Thyroid gland (tissue), 4 donors: Measurements from ENCODE around the gene NR3C2. TPM values are rescaled to one million over a fixed set of nuclear protein-coding genes. Genes with fewer than 3 reads are reported as not detected.

Experiments
- DNase-seq, 2 donors: peaks; one replicate each; pipeline ENCODE4 v3.0.0-alpha.2; 2019
- H3K27ac ChIP-seq, 3 donors: fragments of 200-600 bp; sonication (generic); 1 replicate in 2 of 3; 2 replicates in 1 of 3; pipeline ENCODE4 v1.5.1; 2016 to 2019; ENCODE audit warnings: mild to moderate bottlenecking in 1 of 3, moderate library complexity in 1 of 3
- H3K27me3 ChIP-seq: fragments of 200-600 bp; sonication (generic); one replicate; pipeline ENCODE4 v1.5.1; 2019
- H3K36me3 ChIP-seq, 2 donors: fragments of 200-600 bp; sonication (generic); one replicate each; pipeline ENCODE4 v1.5.1; 2016 to 2019
- H3K4me1 ChIP-seq, 2 donors: fragments of 200-600 bp; sonication (generic); one replicate each; pipeline ENCODE4 v1.5.1; 2017 to 2019
- H3K4me3 ChIP-seq, 3 donors: fragments of 200-600 bp; sonication (generic); replicated peaks in 1 of 3; 1 replicate in 2 of 3; 2 replicates in 1 of 3; pipeline ENCODE4 v1.5.1; 2016; ENCODE audit warnings: mild to moderate bottlenecking in 1 of 3
- H3K9me3 ChIP-seq: fragments of 200-600 bp; sonication (generic); one replicate; pipeline ENCODE4 v1.5.1; 2017
- CTCF ChIP-seq, 6 experiments: fragments of 200-600 bp in 3 of 6; fragments of 450-650 bp in 3 of 6; sonication (generic) in 3 of 6; IDR thresholded peaks; one replicate each; pipeline ENCODE4 v1.5.1; 2016 to 2019; ENCODE audit warnings: antibody characterized with exemption in 6 of 6, mild to moderate bottlenecking in 2 of 6, inconsistent platforms in 1 of 6, moderate library complexity in 1 of 6
- POLR2A ChIP-seq, 2 donors: fragments of 450-650 bp; IDR thresholded peaks; one replicate each; pipeline ENCODE4 v1.6.1; 2017; ENCODE audit warnings: antibody characterized with exemption in 2 of 2, mild to moderate bottlenecking in 2 of 2, moderate library complexity in 1 of 2
- WGBS, 2 donors: methylation state at CpG; one replicate each; pipeline ENCODE4 v1.1.5; 2017; 5-methylcytosine and 5-hydroxymethylcytosine counted together
- intact Hi-C: fragments of 100-400 bp; cut with DNase I; formaldehyde crosslinking; loops from one replicate; pipeline ENCODE4 v1.15.1; 2023
- total RNA-seq, 4 donors: library from RNA; depleted of rRNA; stranded (reverse); fragments of >200 nt; gene quantifications; one replicate each; pipeline ENCODE4 v1.2.3, GENCODE V29; 2016

NR3C2 gene
- total RNA-seq, 4 donors from 2014 or later: 51.6 to 161 (median 72.3) TPM

- TF ChIP-seq CTCF (IDR thresholded peaks at IDR 0.05) (no peak), POLR2A (IDR thresholded peaks at IDR 0.05) (no peak)
- no peak overlapping the region for H3K4me3 ChIP-seq
- intact Hi-C loops: no loop called here
- H3K4me1 ChIP-seq: peaks cover 12 to 20% of the 10 kb centered on the region in 2 donors
- no peaks in the 10 kb centered on the region for H3K36me3 ChIP-seq
- H3K27ac ChIP-seq: no peak overlapping the region
- no peak for DNase-seq
- H3K9me3 ChIP-seq: no peaks in the 10 kb centered on the region
- 87 to 88% methylated on average over 1 of the region's 1 CpG for WGBS, 2 donors
- H3K27me3 ChIP-seq: no peaks in the 10 kb centered on the region
Measured at GRCh38 chr4:148293571-148293970, 148.6 kb downstream of the NR3C2 start.

- WGBS, 2 donors: 89 to 98% methylated on average over 1 of the region's 1 CpG
- Histone ChIP-seq H3K4me3 (no peak overlapping the region), H3K4me1 (peaks cover 17 to 23% of the 10 kb centered on the region in 2 donors), H3K9me3 (no peaks in the 10 kb centered on the region), H3K27me3 (no peaks in the 10 kb centered on the region), H3K36me3 (no peaks in the 10 kb centered on the region), H3K27ac (no peak overlapping the region)
- intact Hi-C loops: no loop called here
- TF ChIP-seq POLR2A (IDR thresholded peaks at IDR 0.05) (no peak), CTCF (IDR thresholded peaks at IDR 0.05) (no peak)
- no peak for DNase-seq
Measured at GRCh38 chr4:148292686-148293085, 149.5 kb downstream of the NR3C2 start.

GRCh38 chr4:148289740-148290139, 152.5 kb downstream of the NR3C2 start:
- H3K36me3 ChIP-seq: no peaks in the 10 kb centered on the region
- H3K27me3 ChIP-seq: no peaks in the 10 kb centered on the region
- peak; percentile 18 to 24 for DNase-seq
- intact Hi-C loops: no loop called here
- WGBS, 2 donors: 58 to 63% methylated on average over 4 of the region's 4 CpGs
- TF ChIP-seq CTCF (IDR thresholded peaks at IDR 0.05) (no peak), POLR2A (IDR thresholded peaks at IDR 0.05) (no peak)
- H3K9me3 ChIP-seq: no peaks in the 10 kb centered on the region
- H3K4me1 ChIP-seq: peaks cover 25 to 26% of the 10 kb centered on the region in 2 donors
- H3K27ac ChIP-seq: no peak overlapping the region
- no peak overlapping the region for H3K4me3 ChIP-seq

- Histone ChIP-seq H3K27me3 (no peaks in the 10 kb centered on the region), H3K36me3 (no peaks in the 10 kb centered on the region), H3K4me3 (no peak overlapping the region), H3K4me1 (peaks cover 25 to 26% of the 10 kb centered on the region in 2 donors), H3K27ac (no peak overlapping the region), H3K9me3 (no peaks in the 10 kb centered on the region)
- WGBS, 2 donors: 24 to 50% methylated on average over 3 of the region's 3 CpGs
- no peak for TF ChIP-seq CTCF (IDR thresholded peaks at IDR 0.05)
- TF ChIP-seq POLR2A (IDR thresholded peaks at IDR 0.05): no peak
- intact Hi-C loops: no loop called here
- peak; percentile 60 to 68 for DNase-seq
Measured at GRCh38 chr4:148288448-148288847, 153.8 kb downstream of the NR3C2 start.

- intact Hi-C loops: no loop called here
Measured at GRCh38 chr4:148287111-148287510, 155.1 kb downstream of the NR3C2 start.

More at GRCh38 chr4:148287111-148287510, 155.1 kb downstream of the NR3C2 start:
- DNase-seq: no peak
- no peak for TF ChIP-seq CTCF (IDR thresholded peaks at IDR 0.05)
- no peak for TF ChIP-seq POLR2A (IDR thresholded peaks at IDR 0.05)
- Histone ChIP-seq H3K27me3 (no peaks in the 10 kb centered on the region), H3K27ac (no peak overlapping the region), H3K4me3 (no peak overlapping the region), H3K36me3 (no peaks in the 10 kb centered on the region), H3K9me3 (no peaks in the 10 kb centered on the region), H3K4me1 (peaks cover 29 to 36% of the 10 kb centered on the region in 2 donors)
- WGBS, 2 donors: 83 to 89% methylated on average over 1 of the region's 1 CpG
